PC-9 (cell line): ENCODE results near the gene ADARB2. TPM values are rescaled to one million over a fixed set of nuclear protein-coding genes. Genes with fewer than 3 reads are reported as not detected.

Source experiments
- BruUV-seq: library from RNA; stranded (reverse); fragments of 400-500 nt; replicated peaks from 2 replicates; lab custom pipeline; 2021; lab: Mats Ljungman, UMichigan
- CTCF ChIA-PET: fragments of 300-600 bp; sonication (Branson Sonifier 250); formaldehyde crosslinking; loops from one replicate; lab custom pipeline; 2022; ENCODE audit warnings: antibody characterized with exemption; lab: Charles Lee
- POLR2A ChIA-PET: fragments of 300-600 bp; sonication (Branson Sonifier 250); formaldehyde crosslinking; loops from one replicate; lab custom pipeline; 2022; ENCODE audit warnings: antibody characterized with exemption; ENCODE audit not compliant: unreplicated experiment; lab: Charles Lee
- DNase-seq, 2 experiments: peaks; one replicate each; pipeline versions ENCODE4 v3.0.0 to v3.0.0-alpha.2; 2015 to 2022; ENCODE audit warnings: mixed read lengths in 1 of 2
- H2AFZ ChIP-seq: fragments of 200-600 bp; sonication (generic); 2 replicates; pipeline ENCODE4 v1.8.1; 2017; ENCODE audit warnings: antibody characterized with exemption
- H3F3A ChIP-seq: fragments of 200-600 bp; sonication (generic); 2 replicates; pipeline ENCODE4 v1.8.1; 2017; ENCODE audit warnings: antibody characterized with exemption, mild to moderate bottlenecking, low read depth; ENCODE audit not compliant: insufficient read depth
- H3K27ac ChIP-seq: fragments of 200-600 bp; sonication (generic); 2 replicates; pipeline ENCODE4 v1.6.1; 2016; ENCODE audit warnings: mixed run types
- H3K27me3 ChIP-seq: fragments of 200-600 bp; sonication (generic); 2 replicates; pipeline ENCODE4 v1.6.1; 2016; ENCODE audit warnings: low read depth, mixed run types; ENCODE audit not compliant: insufficient read depth
- H3K36me3 ChIP-seq: fragments of 200-600 bp; sonication (generic); 2 replicates; pipeline ENCODE4 v1.6.1; 2016; ENCODE audit warnings: low read depth, mixed run types
- H3K4me1 ChIP-seq: fragments of 200-600 bp; sonication (generic); replicated peaks from 2 replicates; pipeline ENCODE4 v1.6.1; 2016; ENCODE audit warnings: mixed run types; ENCODE audit not compliant: insufficient read depth
- H3K4me2 ChIP-seq: fragments of 200-600 bp; sonication (generic); 2 replicates; pipeline ENCODE4 v1.6.1; 2017; ENCODE audit warnings: mixed run types
- H3K4me3 ChIP-seq: fragments of 200-600 bp; sonication (generic); 2 replicates; pipeline ENCODE4 v1.6.1; 2016; ENCODE audit warnings: mixed run types
- H3K79me2 ChIP-seq: fragments of 200-600 bp; sonication (generic); 2 replicates; pipeline ENCODE4 v1.6.1; 2017; ENCODE audit warnings: low read depth, mixed run types
- H3K9me2 ChIP-seq: fragments of 200-600 bp; sonication (generic); 2 replicates; pipeline ENCODE4 v1.8.1; 2017; ENCODE audit warnings: mild to moderate bottlenecking; ENCODE audit not compliant: insufficient read depth
- H3K9me3 ChIP-seq: fragments of 200-600 bp; sonication (generic); 2 replicates; pipeline ENCODE4 v1.8.1; 2016; ENCODE audit warnings: low read depth; ENCODE audit not compliant: insufficient read depth
- H4K20me1 ChIP-seq: fragments of 200-600 bp; sonication (generic); 2 replicates; pipeline ENCODE4 v1.8.1; 2017; ENCODE audit not compliant: insufficient read depth
- CTCF ChIP-seq: fragments of 200-600 bp; sonication (generic); conservative IDR thresholded peaks from 2 replicates; pipeline ENCODE4 v1.6.1; 2017; ENCODE audit warnings: mixed run types, antibody characterized with exemption, mild to moderate bottlenecking, moderate library complexity
- EZH2 ChIP-seq: fragments of 200-600 bp; sonication (generic); IDR thresholded peaks from 2 replicates; pipeline ENCODE4 v1.8.0; 2017; ENCODE audit warnings: antibody characterized with exemption, low read depth
- intact Hi-C: fragments of 100-400 bp; cut with micrococcal nuclease; formaldehyde crosslinking; loops from one replicate; pipeline ENCODE4 v1.10.0; 2022; ENCODE audit not compliant: unreplicated experiment
- total RNA-seq: library from RNA; stranded (reverse); gene quantifications from 2 replicates; pipeline ENCODE4 v1.2.3, GENCODE V29; 2021

Gene ADARB2
- total RNA-seq, 1 experiment from 2014 or later: not detected

- Histone ChIP-seq H3F3A (no peaks in the 10 kb centered on the region), H3K9me2 (no peaks in the 10 kb centered on the region), H3K27ac (no peak overlapping the region), H3K79me2 (no peaks in the 10 kb centered on the region), H3K9me3 (no peaks in the 10 kb centered on the region; the same call in 1 of the 2 replicates), H2AFZ (no peak overlapping the region), H3K36me3 (no peaks in the 10 kb centered on the region), H4K20me1 (no peaks in the 10 kb centered on the region), H3K27me3 (peaks cover 28% of the 10 kb centered on the region), H3K4me3 (no peak overlapping the region), H3K4me2 (no peak overlapping the region), H3K4me1 (no peaks in the 10 kb centered on the region)
- ChIA-PET CTCF (no interaction called here), POLR2A (no interaction called here)
- intact Hi-C loops: no loop called here
- BruUV-seq: no TSS peak
- TF ChIP-seq CTCF (no peak), EZH2 (no peak)
- DNase-seq: no peak
Observed at GRCh38 chr10:1136268-1136667, 601.1 kb downstream of the ADARB2 start.

- no peak for DNase-seq
- TF ChIP-seq CTCF (no peak), EZH2 (no peak)
- Histone ChIP-seq H3K27me3 (peaks cover 7% of the 10 kb centered on the region; the same call in 1 of the 2 replicates), H2AFZ (no peak overlapping the region), H3K4me2 (no peak overlapping the region), H3K4me3 (no peak overlapping the region), H3K79me2 (no peaks in the 10 kb centered on the region), H3K36me3 (no peaks in the 10 kb centered on the region), H3K9me2 (no peaks in the 10 kb centered on the region), H3K27ac (no peak overlapping the region), H3K9me3 (no peaks in the 10 kb centered on the region; the same call in 1 of the 2 replicates), H3K4me1 (no peaks in the 10 kb centered on the region), H4K20me1 (no peaks in the 10 kb centered on the region), H3F3A (no peaks in the 10 kb centered on the region)
- ChIA-PET POLR2A (no interaction called here), CTCF (no interaction called here)
- intact Hi-C loops: no loop called here
- no TSS peak for BruUV-seq
Observed at GRCh38 chr10:1134156-1134555, 603.2 kb downstream of the ADARB2 start.

- Histone ChIP-seq H3K36me3 (no peaks in the 10 kb centered on the region), H3K79me2 (no peaks in the 10 kb centered on the region), H3K27me3 (0 out of 2 replicates have a peak, but pooled peaks cover 3% of the 10 kb centered on the region), H2AFZ (no peak overlapping the region), H3F3A (no peaks in the 10 kb centered on the region), H3K4me1 (no peaks in the 10 kb centered on the region), H3K9me2 (no peaks in the 10 kb centered on the region), H3K4me3 (no peak overlapping the region), H3K27ac (no peak overlapping the region), H3K4me2 (no peak overlapping the region), H3K9me3 (no peaks in the 10 kb centered on the region), H4K20me1 (no peaks in the 10 kb centered on the region)
- intact Hi-C loops: no loop called here
- BruUV-seq: no TSS peak
- TF ChIP-seq EZH2: no peak
- TF ChIP-seq CTCF: no peak
- no peak for DNase-seq
- ChIA-PET CTCF (no interaction called here), POLR2A (no interaction called here)
Observed at GRCh38 chr10:1133495-1134045, 603.8 kb downstream of the ADARB2 start.
